ENCODE data around the gene MUC16.

The MUC16 gene

GRCh38 chr19:9000933-9001332 is 9.3 kb downstream of the MUC16 start:
- H3K4me3 ChIP-seq (ENCODE audit: low read length) = no peak overlapping the region
- no peak for TF ChIP-seq EZH2phosphoT487 (IDR thresholded peaks at IDR 0.05; ENCODE audit: borderline replicate concordance, low read length)
- TF ChIP-seq, protein P1, sequence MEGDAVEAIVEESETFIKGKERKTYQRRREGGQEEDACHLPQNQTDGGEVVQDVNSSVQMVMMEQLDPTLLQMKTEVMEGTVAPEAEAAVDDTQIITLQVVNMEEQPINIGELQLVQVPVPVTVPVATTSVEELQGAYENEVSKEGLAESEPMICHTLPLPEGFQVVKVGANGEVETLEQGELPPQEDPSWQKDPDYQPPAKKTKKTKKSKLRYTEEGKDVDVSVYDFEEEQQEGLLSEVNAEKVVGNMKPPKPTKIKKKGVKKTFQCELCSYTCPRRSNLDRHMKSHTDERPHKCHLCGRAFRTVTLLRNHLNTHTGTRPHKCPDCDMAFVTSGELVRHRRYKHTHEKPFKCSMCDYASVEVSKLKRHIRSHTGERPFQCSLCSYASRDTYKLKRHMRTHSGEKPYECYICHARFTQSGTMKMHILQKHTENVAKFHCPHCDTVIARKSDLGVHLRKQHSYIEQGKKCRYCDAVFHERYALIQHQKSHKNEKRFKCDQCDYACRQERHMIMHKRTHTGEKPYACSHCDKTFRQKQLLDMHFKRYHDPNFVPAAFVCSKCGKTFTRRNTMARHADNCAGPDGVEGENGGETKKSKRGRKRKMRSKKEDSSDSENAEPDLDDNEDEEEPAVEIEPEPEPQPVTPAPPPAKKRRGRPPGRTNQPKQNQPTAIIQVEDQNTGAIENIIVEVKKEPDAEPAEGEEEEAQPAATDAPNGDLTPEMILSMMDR (IDR thresholded peaks at IDR 0.05; ENCODE audit: low read depth, low read length, poor library complexity, severe bottlenecking) = no peak
- H3K27ac ChIP-seq (ENCODE audit: low read depth, low read length) = no peak overlapping the region
- H3K27me3 ChIP-seq (ENCODE audit: control insufficient read depth, low read length) = no peaks in the 10 kb centered on the region
- H3F3A ChIP-seq (ENCODE audit: control insufficient read depth, insufficient read depth) = no peaks in the 10 kb centered on the region
- H3K79me2 ChIP-seq (ENCODE audit: control insufficient read depth, low read length) = no peaks in the 10 kb centered on the region
- no peaks in the 10 kb centered on the region for H4K20me1 ChIP-seq (ENCODE audit: control insufficient read depth, insufficient read depth, low read depth, low read length)
- no peaks in the 10 kb centered on the region for H3K9me2 ChIP-seq (replicated peaks; ENCODE audit: control insufficient read depth, low read length)
- H3K36me3 ChIP-seq (ENCODE audit: control insufficient read depth, low read length) = no peaks in the 10 kb centered on the region
- H3K4me2 ChIP-seq (ENCODE audit: low read length) = no peak overlapping the region
- H3K4me1 ChIP-seq (ENCODE audit: control insufficient read depth, low read length) = no peaks in the 10 kb centered on the region
- no peaks in the 10 kb centered on the region for H3K9me3 ChIP-seq (ENCODE audit: control insufficient read depth, insufficient read depth, low read length)

- Histone ChIP-seq H3K27me3 (ENCODE audit: control insufficient read depth, low read length) (no peaks in the 10 kb centered on the region), H3K79me2 (ENCODE audit: control insufficient read depth, low read length) (no peaks in the 10 kb centered on the region), H3F3A (ENCODE audit: control insufficient read depth, insufficient read depth) (no peaks in the 10 kb centered on the region), H3K4me2 (ENCODE audit: low read length) (no peak overlapping the region), H3K9me3 (ENCODE audit: control insufficient read depth, insufficient read depth, low read length) (no peaks in the 10 kb centered on the region), H3K4me1 (ENCODE audit: control insufficient read depth, low read length) (no peaks in the 10 kb centered on the region), H3K36me3 (ENCODE audit: control insufficient read depth, low read length) (no peaks in the 10 kb centered on the region), H4K20me1 (ENCODE audit: control insufficient read depth, insufficient read depth, low read depth, low read length) (no peaks in the 10 kb centered on the region), H3K4me3 (ENCODE audit: low read length) (no peak overlapping the region), H3K27ac (ENCODE audit: low read depth, low read length) (no peak overlapping the region), H3K9me2 (replicated peaks; ENCODE audit: control insufficient read depth, low read length) (no peaks in the 10 kb centered on the region)
- TF ChIP-seq EZH2phosphoT487 (IDR thresholded peaks at IDR 0.05; ENCODE audit: borderline replicate concordance, low read length) = no peak
- TF ChIP-seq, protein P1 (IDR thresholded peaks at IDR 0.05; ENCODE audit: low read depth, low read length, poor library complexity, severe bottlenecking) = peak; percentile 48
Observed at GRCh38 chr19:8988204-8988603, 22.0 kb downstream of the MUC16 start.

DNA sequence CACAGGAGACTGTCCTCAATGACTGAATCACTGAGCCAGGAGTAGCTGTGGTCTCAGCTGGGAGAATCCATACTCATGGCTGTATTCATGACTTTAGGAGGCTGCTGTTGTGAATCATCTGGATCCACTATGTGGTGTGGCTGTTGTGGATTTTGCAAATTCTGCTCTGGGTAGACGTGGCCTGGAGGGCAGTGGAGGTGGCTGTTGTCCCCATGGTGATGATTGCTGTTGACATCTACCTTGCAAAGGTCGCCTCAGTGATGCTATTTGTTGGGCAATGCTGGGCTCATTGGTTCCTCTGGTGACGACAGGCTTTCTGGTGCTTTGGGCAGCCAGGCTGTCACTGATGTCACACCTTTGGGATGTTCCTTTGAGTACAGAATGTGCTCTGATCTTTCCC is 23.9 kb downstream of the MUC16 start:
- Histone ChIP-seq H3K27ac (ENCODE audit: low read depth, low read length) (no peak overlapping the region), H4K20me1 (ENCODE audit: control insufficient read depth, insufficient read depth, low read depth, low read length) (no peaks in the 10 kb centered on the region), H3K4me1 (ENCODE audit: control insufficient read depth, low read length) (no peaks in the 10 kb centered on the region), H3K27me3 (ENCODE audit: control insufficient read depth, low read length) (no peaks in the 10 kb centered on the region), H3K36me3 (ENCODE audit: control insufficient read depth, low read length) (no peaks in the 10 kb centered on the region), H3F3A (ENCODE audit: control insufficient read depth, insufficient read depth) (no peaks in the 10 kb centered on the region), H3K9me2 (replicated peaks; ENCODE audit: control insufficient read depth, low read length) (no peaks in the 10 kb centered on the region), H3K4me2 (ENCODE audit: low read length) (no peak overlapping the region), H3K9me3 (ENCODE audit: control insufficient read depth, insufficient read depth, low read length) (no peaks in the 10 kb centered on the region), H3K4me3 (ENCODE audit: low read length) (no peak overlapping the region), H3K79me2 (ENCODE audit: control insufficient read depth, low read length) (no peaks in the 10 kb centered on the region)
- no peak for TF ChIP-seq EZH2phosphoT487 (IDR thresholded peaks at IDR 0.05; ENCODE audit: borderline replicate concordance, low read length)
- TF ChIP-seq, protein P1 (IDR thresholded peaks at IDR 0.05; ENCODE audit: low read depth, low read length, poor library complexity, severe bottlenecking) = no peak
